ENCODE measurements around the gene PCSK2.

PCSK2 gene

DNA sequence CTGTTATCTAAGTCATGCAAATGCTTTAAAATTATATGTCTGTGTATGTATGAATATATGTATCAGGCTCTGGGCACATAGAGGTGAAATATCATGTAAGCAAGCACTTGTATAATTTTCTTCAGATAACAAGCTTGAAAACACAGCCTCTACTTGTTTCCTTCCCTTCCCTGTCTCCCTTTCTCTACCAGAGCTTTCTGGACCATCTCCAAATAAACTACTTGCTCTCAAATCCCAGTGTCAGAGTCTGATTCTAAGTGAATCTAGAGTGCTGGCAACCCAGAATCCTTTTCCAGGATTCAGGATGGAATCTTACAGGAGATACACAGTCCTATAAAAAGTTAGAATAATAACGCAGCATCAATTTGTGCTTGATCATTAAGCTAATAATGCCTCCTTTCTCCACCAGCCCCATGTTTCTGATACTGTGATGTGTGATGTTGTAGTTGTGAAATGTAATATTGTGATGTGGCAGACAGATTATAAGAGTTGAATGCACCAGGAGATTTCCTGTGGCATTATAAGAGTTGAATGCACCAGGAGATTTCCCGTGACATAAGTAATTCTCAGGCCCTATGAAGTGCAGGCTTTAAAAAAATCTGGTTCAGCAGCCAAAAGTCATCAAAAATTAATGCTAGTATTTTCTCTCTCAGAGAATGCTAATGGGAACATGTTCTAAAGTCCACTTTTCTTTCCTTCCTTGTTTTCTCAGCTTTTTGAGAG, 89.6 kb downstream of the PCSK2 start:
- H3K27me3 ChIP-seq (ENCODE audit: control insufficient read depth, insufficient read depth, low read length), result no peaks in the 10 kb centered on the region
- H3K4me3 ChIP-seq (ENCODE audit: low read length), result no peak overlapping the region
- no peaks in the 10 kb centered on the region for H3K4me1 ChIP-seq (ENCODE audit: control insufficient read depth, insufficient read depth, low read length)

DNA sequence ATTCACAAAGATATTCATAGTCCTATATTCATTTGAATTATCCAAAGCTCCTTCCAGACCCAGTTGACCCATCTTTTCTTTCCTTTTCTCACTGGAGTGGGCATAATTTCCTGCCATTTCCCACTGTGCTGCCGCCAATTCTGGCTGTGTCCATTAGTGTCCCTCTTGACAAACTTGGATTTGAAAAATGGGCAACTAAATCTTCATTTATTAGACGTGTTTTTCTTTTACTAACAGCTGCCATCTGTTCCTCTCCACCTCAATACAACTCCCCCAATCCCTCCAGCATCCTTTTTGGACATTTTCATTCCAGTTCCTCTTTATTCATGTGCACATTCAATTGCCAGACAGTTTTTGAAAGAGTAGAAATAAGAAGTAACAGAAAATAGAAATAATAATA, 90.5 kb downstream of the PCSK2 start:
- Histone ChIP-seq H3K27me3 (ENCODE audit: control insufficient read depth, insufficient read depth, low read length) (no peaks in the 10 kb centered on the region), H3K4me1 (ENCODE audit: control insufficient read depth, insufficient read depth, low read length) (no peaks in the 10 kb centered on the region), H3K27ac (ENCODE audit: low read depth, low read length) (no peak overlapping the region), H3K9ac (ENCODE audit: low read length) (no peak overlapping the region), H3K4me3 (ENCODE audit: low read length) (no peak overlapping the region), H3K36me3 (ENCODE audit: control insufficient read depth, insufficient read depth, low read length) (no peaks in the 10 kb centered on the region)

More for the DNA sequence above, 89.6 kb downstream of the PCSK2 start:
- no peaks in the 10 kb centered on the region for H3K36me3 ChIP-seq (ENCODE audit: control insufficient read depth, insufficient read depth, low read length)
- no peak overlapping the region for H3K9ac ChIP-seq (ENCODE audit: low read length)
- H3K27ac ChIP-seq (ENCODE audit: low read depth, low read length), result no peak overlapping the region

DNA sequence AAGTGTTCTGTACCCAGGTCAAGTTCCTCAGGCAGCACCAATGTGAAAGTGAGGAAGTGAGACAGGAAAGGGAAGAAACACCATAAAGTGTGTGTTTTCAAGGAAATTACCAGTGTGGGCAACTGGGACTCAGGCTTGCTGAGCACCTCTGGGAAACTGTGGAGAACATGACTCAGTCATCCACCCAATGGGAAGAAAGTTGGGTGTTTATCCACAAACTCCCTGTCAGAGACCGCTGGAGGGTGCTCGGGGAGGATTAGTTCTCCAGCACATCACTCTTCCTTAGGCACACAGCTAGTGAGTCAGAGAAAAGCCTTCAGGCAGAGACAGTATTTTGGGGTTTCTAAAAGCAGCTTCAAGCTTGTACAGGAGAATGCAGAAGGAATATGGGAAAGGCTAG, 93.6 kb downstream of the PCSK2 start:
- Histone ChIP-seq H3K4me3 (ENCODE audit: low read length) (no peak overlapping the region), H3K4me1 (ENCODE audit: control insufficient read depth, insufficient read depth, low read length) (no peaks in the 10 kb centered on the region), H3K27ac (ENCODE audit: low read depth, low read length) (no peak overlapping the region), H3K36me3 (ENCODE audit: control insufficient read depth, insufficient read depth, low read length) (no peaks in the 10 kb centered on the region), H3K9ac (ENCODE audit: low read length) (no peak overlapping the region), H3K27me3 (ENCODE audit: control insufficient read depth, insufficient read depth, low read length) (no peaks in the 10 kb centered on the region)

DNA sequence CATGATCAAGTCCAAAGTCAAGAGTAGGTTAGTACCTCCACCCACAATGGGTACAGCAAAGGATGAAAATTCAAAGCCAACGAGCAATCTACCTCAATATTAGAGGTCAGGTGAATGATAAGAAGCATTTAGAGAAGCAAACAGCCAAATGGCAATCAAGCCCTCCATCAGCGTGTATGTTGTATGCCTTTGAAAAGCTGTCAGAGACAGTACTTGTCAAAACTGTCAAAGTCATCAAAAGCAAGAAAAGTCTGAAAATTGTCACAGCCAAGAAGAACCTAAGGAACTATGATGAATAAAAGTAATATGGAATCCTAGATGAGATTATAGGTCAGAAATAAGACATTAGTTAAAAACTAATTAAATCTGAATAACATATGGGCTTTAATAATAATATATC, 99.3 kb downstream of the PCSK2 start:
- H3K9ac ChIP-seq (ENCODE audit: low read length), result no peak overlapping the region
- no peak overlapping the region for H3K4me3 ChIP-seq (ENCODE audit: low read length)
- no peaks in the 10 kb centered on the region for H3K27me3 ChIP-seq (ENCODE audit: control insufficient read depth, insufficient read depth, low read length)
- no peaks in the 10 kb centered on the region for H3K4me1 ChIP-seq (ENCODE audit: control insufficient read depth, insufficient read depth, low read length)
- no peaks in the 10 kb centered on the region for H3K36me3 ChIP-seq (ENCODE audit: control insufficient read depth, insufficient read depth, low read length)
- H3K27ac ChIP-seq (ENCODE audit: low read depth, low read length), result no peak overlapping the region

DNA sequence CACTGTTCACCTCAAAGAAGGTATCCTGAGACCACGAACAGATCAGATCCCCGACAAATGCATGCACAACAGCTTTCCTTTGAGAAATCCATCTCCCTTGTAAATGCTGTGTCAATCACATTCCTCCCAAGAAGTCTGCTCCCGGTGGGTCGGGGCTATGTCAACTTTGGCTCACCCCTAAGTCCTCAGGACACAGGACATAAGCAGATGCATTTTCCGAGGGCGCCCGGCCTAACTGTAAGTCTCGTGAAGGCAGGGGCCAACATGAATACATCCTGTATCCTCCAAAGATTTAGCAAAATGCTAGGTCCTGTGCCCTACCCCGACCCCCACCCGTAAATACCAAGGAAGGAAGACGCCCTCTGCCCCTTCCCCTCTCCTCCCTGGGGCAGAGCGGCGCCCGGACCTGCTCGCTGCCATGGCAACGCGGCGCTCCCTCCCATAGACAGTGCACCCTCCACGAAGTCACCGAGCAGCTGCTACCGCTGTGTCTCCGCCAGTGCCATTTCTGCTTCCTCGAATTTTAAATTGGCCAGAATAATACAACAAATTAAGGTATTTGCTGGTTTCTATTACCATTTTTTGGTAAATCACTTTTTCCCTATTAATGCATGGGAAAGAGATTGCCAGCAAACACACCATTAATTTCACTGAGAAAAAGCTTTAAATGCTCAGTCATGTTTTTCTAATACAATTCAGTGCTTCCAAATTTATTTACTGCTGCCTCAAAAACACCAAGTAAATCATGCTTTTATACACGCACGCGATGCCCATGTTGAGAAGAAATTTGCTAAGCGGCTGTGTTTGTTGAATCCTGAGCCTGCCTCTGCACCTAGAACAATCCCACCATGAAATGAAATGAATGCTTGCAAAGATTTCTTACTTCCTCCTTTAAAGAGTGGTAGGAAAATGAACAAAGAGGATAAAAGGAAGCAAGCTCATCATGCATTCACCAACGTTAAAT, 100.6 kb downstream of the PCSK2 start:
- Histone ChIP-seq H3K27ac (ENCODE audit: low read depth, low read length) (no peak overlapping the region), H3K4me3 (ENCODE audit: low read length) (no peak overlapping the region), H3K4me1 (ENCODE audit: control insufficient read depth, insufficient read depth, low read length) (no peaks in the 10 kb centered on the region), H3K9ac (ENCODE audit: low read length) (no peak overlapping the region), H3K27me3 (ENCODE audit: control insufficient read depth, insufficient read depth, low read length) (no peaks in the 10 kb centered on the region), H3K36me3 (ENCODE audit: control insufficient read depth, insufficient read depth, low read length) (no peaks in the 10 kb centered on the region)

DNA sequence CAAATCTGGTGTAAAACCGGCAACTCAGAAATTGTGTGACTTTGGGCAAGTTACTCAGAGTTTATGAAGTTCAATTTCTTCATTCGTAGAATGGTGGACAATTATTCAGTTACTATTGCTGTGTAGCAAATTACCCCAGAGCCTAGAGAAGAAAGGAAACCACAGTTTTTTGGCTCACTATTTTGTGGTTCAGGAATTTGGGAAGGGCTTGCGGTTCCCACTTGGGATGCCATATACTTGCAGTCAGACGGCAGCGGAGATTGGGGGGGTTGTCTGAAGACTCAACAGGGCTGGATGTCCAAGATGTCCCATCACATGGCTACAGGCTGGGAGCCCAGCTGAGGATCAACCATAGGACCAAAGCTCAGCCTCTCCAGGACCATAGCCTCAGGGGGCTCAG, 108.1 kb downstream of the PCSK2 start:
- no peaks in the 10 kb centered on the region for H3K36me3 ChIP-seq (ENCODE audit: control insufficient read depth, insufficient read depth, low read length)
- no peak overlapping the region for H3K27ac ChIP-seq (ENCODE audit: low read depth, low read length)
- H3K4me3 ChIP-seq (ENCODE audit: low read length), result no peak overlapping the region
- no peaks in the 10 kb centered on the region for H3K4me1 ChIP-seq (ENCODE audit: control insufficient read depth, insufficient read depth, low read length)
- H3K9ac ChIP-seq (ENCODE audit: low read length), result no peak overlapping the region
- no peaks in the 10 kb centered on the region for H3K27me3 ChIP-seq (ENCODE audit: control insufficient read depth, insufficient read depth, low read length)

DNA sequence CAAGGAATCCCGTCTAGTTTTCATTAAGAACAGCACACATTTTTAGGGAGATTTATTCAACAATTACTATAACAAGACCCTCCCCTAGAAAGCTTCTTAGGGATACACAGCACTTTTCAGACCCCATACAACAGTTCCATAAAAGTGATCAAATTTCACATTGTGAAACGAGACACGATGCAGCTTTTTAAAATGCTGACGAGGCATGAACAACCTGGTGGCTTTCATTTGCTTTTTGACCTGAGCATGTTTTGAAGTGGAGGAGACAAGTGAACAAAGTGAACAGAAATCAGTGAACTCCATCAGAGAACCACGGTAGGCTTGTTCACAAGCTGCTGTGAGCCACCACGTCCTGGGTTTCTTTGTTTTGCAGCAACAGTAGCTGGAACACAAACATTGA, 112.2 kb downstream of the PCSK2 start:
- Histone ChIP-seq H3K4me3 (ENCODE audit: low read length) (no peak overlapping the region), H3K27ac (ENCODE audit: low read depth, low read length) (no peak overlapping the region), H3K4me1 (ENCODE audit: control insufficient read depth, insufficient read depth, low read length) (no peaks in the 10 kb centered on the region), H3K9ac (ENCODE audit: low read length) (no peak overlapping the region), H3K36me3 (ENCODE audit: control insufficient read depth, insufficient read depth, low read length) (no peaks in the 10 kb centered on the region), H3K27me3 (ENCODE audit: control insufficient read depth, insufficient read depth, low read length) (no peaks in the 10 kb centered on the region)

DNA sequence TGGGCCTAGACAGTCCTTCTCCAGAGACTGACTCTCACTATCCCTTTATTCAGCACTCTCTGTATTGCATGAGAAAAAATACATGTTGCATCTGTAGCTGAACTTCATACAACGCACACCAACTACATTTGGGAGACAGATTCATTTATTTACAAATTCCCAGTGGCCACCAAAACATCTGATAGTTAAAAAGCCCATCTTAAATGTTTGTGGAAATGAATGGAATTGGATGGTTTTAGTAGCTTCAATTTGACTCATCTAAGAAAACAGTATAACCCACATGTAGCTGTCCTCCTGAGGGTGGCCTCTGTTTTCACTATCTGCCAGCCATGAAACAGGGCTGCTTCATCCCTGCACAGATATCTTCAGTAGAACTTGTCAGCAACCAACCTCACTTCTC, 116.3 kb downstream of the PCSK2 start:
- Histone ChIP-seq H3K4me1 (ENCODE audit: control insufficient read depth, insufficient read depth, low read length) (no peaks in the 10 kb centered on the region), H3K9ac (ENCODE audit: low read length) (no peak overlapping the region), H3K4me3 (ENCODE audit: low read length) (no peak overlapping the region), H3K27ac (ENCODE audit: low read depth, low read length) (no peak overlapping the region), H3K36me3 (ENCODE audit: control insufficient read depth, insufficient read depth, low read length) (no peaks in the 10 kb centered on the region), H3K27me3 (ENCODE audit: control insufficient read depth, insufficient read depth, low read length) (no peaks in the 10 kb centered on the region)

DNA sequence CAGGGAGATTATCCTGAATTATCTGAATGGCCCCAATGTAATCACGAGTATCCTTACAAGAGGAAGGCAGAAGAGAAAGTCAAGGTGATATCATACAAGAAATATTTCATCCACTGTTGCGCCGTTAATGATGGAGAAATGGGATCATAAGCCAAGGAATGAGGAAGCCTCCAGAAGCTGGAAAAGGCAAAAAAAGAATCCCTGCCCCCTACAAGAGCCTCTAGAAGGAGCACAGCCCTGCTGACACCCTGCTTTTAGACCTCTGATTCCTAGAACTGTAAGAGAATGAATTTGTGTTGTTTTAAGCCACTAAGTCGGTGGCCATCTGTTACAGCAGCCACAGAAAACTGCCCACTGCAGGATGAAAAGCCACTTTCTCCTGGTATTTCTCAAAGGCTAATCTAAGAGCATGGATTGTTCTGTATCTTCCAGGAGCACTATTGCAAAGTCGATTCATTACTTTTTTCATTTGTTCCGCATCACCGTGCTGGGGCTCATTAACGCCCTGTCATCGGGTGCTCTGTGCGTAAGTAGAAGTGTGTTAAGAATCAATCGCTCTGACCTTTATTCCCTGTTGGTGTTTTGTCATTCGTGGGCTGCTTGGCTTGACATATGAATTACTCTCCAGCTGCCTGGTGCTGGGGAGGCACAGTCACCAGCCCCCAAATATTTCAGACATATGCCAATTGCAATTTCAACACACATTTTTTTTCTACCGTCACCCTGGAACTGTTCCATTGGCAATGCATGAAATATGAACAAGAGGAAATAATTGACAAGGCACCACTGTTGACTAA, 117.0 kb downstream of the PCSK2 start:
- H3K27me3 ChIP-seq (ENCODE audit: control insufficient read depth, insufficient read depth, low read length), result no peaks in the 10 kb centered on the region
- no peak overlapping the region for H3K9ac ChIP-seq (ENCODE audit: low read length)
- no peaks in the 10 kb centered on the region for H3K4me1 ChIP-seq (ENCODE audit: control insufficient read depth, insufficient read depth, low read length)
- H3K27ac ChIP-seq (ENCODE audit: low read depth, low read length), result no peak overlapping the region
- no peak overlapping the region for H3K4me3 ChIP-seq (ENCODE audit: low read length)
- H3K36me3 ChIP-seq (ENCODE audit: control insufficient read depth, insufficient read depth, low read length), result no peaks in the 10 kb centered on the region

DNA sequence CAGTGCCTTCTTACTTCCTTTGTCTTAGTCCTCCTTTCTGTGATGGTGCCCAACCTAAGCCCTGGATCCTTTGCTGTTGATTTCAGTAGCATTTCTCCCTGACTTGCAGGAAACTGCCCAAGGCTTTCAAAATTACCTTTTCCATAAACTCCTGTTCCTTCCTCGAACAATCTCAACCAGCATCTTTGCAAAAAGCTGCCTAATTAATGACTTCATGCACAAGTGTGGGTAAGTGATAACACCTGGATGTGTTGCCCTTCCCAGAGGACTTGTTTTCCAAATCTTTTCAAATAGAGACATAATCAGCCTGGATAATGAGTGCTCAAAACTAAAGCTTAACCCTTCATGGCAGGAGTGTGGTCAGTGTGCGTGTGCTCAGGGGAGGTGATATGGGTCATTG, 118.0 kb downstream of the PCSK2 start:
- no peaks in the 10 kb centered on the region for H3K36me3 ChIP-seq (ENCODE audit: control insufficient read depth, insufficient read depth, low read length)
- H3K27me3 ChIP-seq (ENCODE audit: control insufficient read depth, insufficient read depth, low read length), result no peaks in the 10 kb centered on the region
- no peak overlapping the region for H3K4me3 ChIP-seq (ENCODE audit: low read length)
- H3K9ac ChIP-seq (ENCODE audit: low read length), result no peak overlapping the region
- no peaks in the 10 kb centered on the region for H3K4me1 ChIP-seq (ENCODE audit: control insufficient read depth, insufficient read depth, low read length)
- H3K27ac ChIP-seq (ENCODE audit: low read depth, low read length), result no peak overlapping the region

DNA sequence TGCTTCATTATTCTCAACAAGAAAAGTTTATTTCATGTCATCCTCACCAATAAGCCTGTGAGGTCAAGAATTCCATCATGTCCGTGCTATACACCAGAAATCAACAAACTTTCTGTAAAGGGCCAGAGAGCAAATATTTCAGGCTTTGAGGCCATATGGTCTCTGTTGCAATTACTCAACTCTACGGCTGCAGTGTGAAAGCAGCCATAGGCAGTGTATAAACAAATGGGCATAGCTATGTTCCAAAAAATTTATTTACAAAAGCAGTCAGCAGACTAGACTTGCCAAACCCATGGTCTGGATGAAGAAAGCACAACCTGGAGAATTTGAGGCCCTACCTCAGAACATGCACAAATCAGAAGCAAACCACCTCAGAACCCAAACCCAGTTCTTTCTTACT, 118.5 kb downstream of the PCSK2 start:
- Histone ChIP-seq H3K36me3 (ENCODE audit: control insufficient read depth, insufficient read depth, low read length) (no peaks in the 10 kb centered on the region), H3K27me3 (ENCODE audit: control insufficient read depth, insufficient read depth, low read length) (no peaks in the 10 kb centered on the region), H3K4me1 (ENCODE audit: control insufficient read depth, insufficient read depth, low read length) (no peaks in the 10 kb centered on the region), H3K9ac (ENCODE audit: low read length) (no peak overlapping the region), H3K27ac (ENCODE audit: low read depth, low read length) (no peak overlapping the region), H3K4me3 (ENCODE audit: low read length) (no peak overlapping the region)

DNA sequence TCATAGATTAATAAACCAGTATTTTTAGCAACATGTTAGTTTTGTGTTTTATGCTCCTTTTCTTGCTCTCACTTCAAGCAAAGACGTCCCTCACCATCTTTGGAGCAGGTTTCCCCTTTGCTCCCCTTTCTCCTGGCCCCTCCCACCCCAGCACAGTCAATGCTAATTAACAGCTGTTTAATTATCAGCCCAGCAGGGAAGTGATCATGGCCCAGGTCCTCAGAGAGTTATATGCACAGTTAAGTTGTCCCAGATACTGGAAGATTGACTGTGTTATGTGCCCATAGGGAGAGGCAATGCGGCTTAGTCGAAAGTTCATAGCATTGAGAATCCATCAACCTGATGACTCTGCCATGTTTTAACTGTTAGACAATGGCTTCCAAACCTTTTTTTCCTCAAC, 123.5 kb downstream of the PCSK2 start:
- Histone ChIP-seq H3K4me3 (ENCODE audit: low read length) (no peak overlapping the region), H3K36me3 (ENCODE audit: control insufficient read depth, insufficient read depth, low read length) (no peaks in the 10 kb centered on the region), H3K9ac (ENCODE audit: low read length) (no peak overlapping the region), H3K4me1 (ENCODE audit: control insufficient read depth, insufficient read depth, low read length) (no peaks in the 10 kb centered on the region), H3K27me3 (ENCODE audit: control insufficient read depth, insufficient read depth, low read length) (no peaks in the 10 kb centered on the region), H3K27ac (ENCODE audit: low read depth, low read length) (no peak overlapping the region)
